Prostate gland (tissue), 2 donors: ENCODE measurements around the gene PUS10. TPM values are rescaled to one million over a fixed set of nuclear protein-coding genes. Genes with fewer than 3 reads are reported as not detected.

ENCODE experiments used
- DNase-seq: peaks from one replicate; pipeline ENCODE4 v3.0.0-alpha.2; 2019; ENCODE audit warnings: low spot score
- H3K27ac ChIP-seq, 2 donors: fragments of 200-600 bp; sonication (generic); 2 replicates each; pipeline ENCODE4 v1.5.1; 2017 to 2019
- H3K27me3 ChIP-seq: fragments of 200-600 bp; sonication (generic); replicated peaks from 2 replicates; pipeline ENCODE4 v1.5.1; 2019; ENCODE audit not compliant: insufficient read depth
- H3K36me3 ChIP-seq, 2 donors: fragments of 200-600 bp; sonication (generic); 1 replicate in 1 of 2; 2 replicates in 1 of 2; pipeline versions ENCODE4 v1.5.1 to v1.8.1; 2017 to 2019
- H3K4me1 ChIP-seq: fragments of 200-600 bp; sonication (generic); replicated peaks from 2 replicates; pipeline ENCODE4 v1.5.1; 2019
- H3K4me3 ChIP-seq, 2 donors: fragments of 200-600 bp; sonication (generic); 2 replicates each; pipeline ENCODE4 v1.5.1; 2017 to 2019
- H3K9me3 ChIP-seq: fragments of 200-600 bp; sonication (generic); 2 replicates; pipeline ENCODE4 v1.5.1; 2017
- POLR2A ChIP-seq: fragments of 450-650 bp; IDR thresholded peaks from one replicate; pipeline ENCODE4 v1.6.1; 2016; ENCODE audit warnings: antibody characterized with exemption, mild to moderate bottlenecking
- POLR2AphosphoS5 ChIP-seq: sonication (generic); formaldehyde crosslinking; IDR thresholded peaks from one replicate; pipeline ENCODE4 v1.6.1; 2017; ENCODE audit warnings: antibody characterized with exemption
- WGBS: methylation state at CpG from one replicate; pipeline ENCODE4 v1.1.5; 2018; 5-methylcytosine and 5-hydroxymethylcytosine counted together
- intact Hi-C: fragments of 100-400 bp; cut with DNase I; formaldehyde crosslinking; loops from one replicate; pipeline ENCODE4 v1.14.2; 2022
- total RNA-seq, 2 donors: library from RNA; depleted of rRNA; stranded (reverse); fragments of >200 nt; gene quantifications; one replicate each; pipeline ENCODE4 v1.1.0, GENCODE V29; 2016
- TF ChIP-seq, protein P1 (sequence below), 4 experiments: fragments of 200-600 bp in 2 of 4; fragments of 450-650 bp in 2 of 4; sonication (generic) in 2 of 4; IDR thresholded peaks; 1 replicate in 3 of 4; 2 replicates in 1 of 4; pipeline ENCODE4 v1.5.1; 2016 to 2019; ENCODE audit warnings: antibody characterized with exemption in 4 of 4, mild to moderate bottlenecking in 2 of 4, moderate library complexity in 2 of 4

The PUS10 gene, protein sequence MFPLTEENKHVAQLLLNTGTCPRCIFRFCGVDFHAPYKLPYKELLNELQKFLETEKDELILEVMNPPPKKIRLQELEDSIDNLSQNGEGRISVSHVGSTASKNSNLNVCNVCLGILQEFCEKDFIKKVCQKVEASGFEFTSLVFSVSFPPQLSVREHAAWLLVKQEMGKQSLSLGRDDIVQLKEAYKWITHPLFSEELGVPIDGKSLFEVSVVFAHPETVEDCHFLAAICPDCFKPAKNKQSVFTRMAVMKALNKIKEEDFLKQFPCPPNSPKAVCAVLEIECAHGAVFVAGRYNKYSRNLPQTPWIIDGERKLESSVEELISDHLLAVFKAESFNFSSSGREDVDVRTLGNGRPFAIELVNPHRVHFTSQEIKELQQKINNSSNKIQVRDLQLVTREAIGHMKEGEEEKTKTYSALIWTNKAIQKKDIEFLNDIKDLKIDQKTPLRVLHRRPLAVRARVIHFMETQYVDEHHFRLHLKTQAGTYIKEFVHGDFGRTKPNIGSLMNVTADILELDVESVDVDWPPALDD
- total RNA-seq = 10 to 100 TPM in 1 of 2 donors, 1 to 10 TPM in 1; 5.6 to 10.1 TPM

DNA sequence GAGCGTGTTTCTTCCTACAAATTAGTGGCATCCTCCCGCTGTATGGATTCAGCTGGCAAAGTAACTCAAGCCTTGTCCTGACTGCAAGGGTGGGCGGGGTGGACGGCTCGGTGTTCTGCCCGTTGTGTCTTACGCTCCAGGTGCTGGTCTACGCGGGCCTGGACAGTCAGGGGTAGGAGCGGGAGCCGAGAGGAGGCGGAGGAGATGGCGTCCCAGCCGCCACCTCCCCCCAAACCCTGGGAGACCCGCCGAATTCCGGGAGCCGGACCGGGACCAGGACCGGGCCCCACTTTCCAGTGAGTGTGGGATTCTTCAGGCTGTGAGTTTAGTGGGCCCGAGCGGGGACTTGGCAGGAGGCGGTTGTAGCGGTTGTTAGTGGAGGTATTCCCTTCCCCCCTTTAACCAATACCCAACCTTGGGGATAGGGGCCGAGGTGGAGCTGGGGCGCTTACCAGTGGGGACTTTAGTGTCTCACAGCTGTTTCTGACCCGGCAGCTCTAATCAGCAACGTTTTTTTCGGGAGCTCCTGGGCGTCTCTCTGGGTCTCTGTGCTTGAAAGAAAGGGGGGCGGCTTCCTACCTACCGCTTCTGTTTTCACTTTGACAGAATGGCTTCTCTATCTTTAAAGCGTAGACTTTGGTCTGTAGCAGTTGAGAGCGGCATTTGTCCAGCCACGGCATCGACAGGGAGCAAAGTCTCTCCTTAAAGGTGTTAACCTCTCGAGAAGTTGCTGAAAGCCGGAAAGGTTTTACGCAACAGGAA, at the start of gene PUS10, which contains the start of gene PEX13:
PUS10 (minus strand) TSS at position 700 of the 762 bp plus-strand sequence. CDS start 6,365 bp downstream, outside the sequence.
PEX13 (plus strand) TSS at position 165 of the 762 bp plus-strand sequence; CDS start at position 205, 40 bp downstream.
- Histone ChIP-seq H3K36me3 (no peaks in the 10 kb centered on the region), H3K4me1 (no peaks in the 10 kb centered on the region), H3K9me3 (no peaks in the 10 kb centered on the region), H3K27ac (peak within 1 kb of the TSS; percentile 92 to 96), H3K27me3 (no peaks in the 10 kb centered on the region), H3K4me3 (peak within 1 kb of the TSS; percentile 62 to 83)
- WGBS = under 1% methylated on average over 21 of the region's 39 CpGs
- DNase-seq = peak; percentile 82
- intact Hi-C loops = loop anchor here (2.0 kb wide), 1 partner anchor 47 kb away; the partner anchor contains the start of gene SANBR
- TF ChIP-seq, protein P1, sequence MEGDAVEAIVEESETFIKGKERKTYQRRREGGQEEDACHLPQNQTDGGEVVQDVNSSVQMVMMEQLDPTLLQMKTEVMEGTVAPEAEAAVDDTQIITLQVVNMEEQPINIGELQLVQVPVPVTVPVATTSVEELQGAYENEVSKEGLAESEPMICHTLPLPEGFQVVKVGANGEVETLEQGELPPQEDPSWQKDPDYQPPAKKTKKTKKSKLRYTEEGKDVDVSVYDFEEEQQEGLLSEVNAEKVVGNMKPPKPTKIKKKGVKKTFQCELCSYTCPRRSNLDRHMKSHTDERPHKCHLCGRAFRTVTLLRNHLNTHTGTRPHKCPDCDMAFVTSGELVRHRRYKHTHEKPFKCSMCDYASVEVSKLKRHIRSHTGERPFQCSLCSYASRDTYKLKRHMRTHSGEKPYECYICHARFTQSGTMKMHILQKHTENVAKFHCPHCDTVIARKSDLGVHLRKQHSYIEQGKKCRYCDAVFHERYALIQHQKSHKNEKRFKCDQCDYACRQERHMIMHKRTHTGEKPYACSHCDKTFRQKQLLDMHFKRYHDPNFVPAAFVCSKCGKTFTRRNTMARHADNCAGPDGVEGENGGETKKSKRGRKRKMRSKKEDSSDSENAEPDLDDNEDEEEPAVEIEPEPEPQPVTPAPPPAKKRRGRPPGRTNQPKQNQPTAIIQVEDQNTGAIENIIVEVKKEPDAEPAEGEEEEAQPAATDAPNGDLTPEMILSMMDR (IDR thresholded peaks at IDR 0.05) = no peak
- peak; percentile 31 for TF ChIP-seq POLR2AphosphoS5
- peak; percentile 60 for TF ChIP-seq POLR2A

DNA sequence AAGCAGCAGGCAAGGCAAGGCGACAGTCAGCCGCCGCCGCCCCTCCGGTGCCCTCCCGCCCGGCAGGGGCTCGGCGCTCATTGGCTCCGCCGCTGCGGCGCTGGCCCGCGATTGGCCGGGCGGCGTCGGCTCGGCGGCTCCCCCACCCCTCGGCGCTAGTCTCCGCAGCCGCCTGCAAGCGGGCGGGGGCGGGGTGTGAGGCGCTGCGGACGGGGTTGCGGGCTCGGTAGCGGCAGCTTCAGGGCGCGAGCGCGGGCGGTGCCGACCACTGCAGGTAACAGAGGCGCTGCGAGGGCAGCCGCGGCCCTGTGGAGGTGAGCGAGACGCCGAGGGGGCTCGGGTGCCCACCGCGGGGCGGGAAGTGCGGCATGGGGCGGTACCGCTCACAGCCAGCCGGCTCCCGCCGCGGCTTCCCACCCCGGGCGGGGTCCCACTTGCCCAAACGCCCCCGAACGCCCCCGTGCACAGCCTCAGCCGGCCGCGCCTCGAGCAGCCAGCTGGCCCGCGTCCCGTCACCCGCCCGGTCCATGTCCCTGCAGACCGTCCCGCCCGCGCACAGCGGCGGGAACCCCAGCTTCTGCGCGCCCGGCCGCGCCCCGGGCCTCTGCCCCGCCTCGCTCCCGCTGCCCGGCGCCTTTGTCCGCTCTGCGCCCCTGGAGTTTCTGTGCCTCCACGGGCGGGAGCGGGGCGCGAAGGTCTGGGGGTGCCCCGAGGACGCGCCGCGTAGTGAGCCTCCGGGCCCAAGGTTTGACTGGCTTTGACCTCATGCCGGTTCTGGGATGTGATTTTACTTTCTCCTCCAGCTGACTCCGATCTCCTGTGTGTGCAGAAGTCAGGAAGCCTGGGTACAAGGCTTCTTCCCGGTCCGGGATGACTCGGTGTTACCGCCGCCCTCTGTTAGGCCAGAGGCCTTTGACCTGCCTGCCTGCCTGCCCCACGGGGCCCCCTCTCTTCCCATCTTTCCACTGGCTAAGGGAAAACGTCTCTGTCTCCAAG, 48.0 kb upstream of the PUS10 start, which contains the start of gene SANBR:
SANBR (plus strand) TSS at position 158 of the 996 bp plus-strand sequence. CDS start 4,480 bp downstream, outside the sequence.
- TF ChIP-seq, protein P1 (IDR thresholded peaks at IDR 0.05) = peak in 1 of 4 experiments; percentile 9
- TF ChIP-seq POLR2AphosphoS5 (no peak), POLR2A (peak; percentile 76)
- Histone ChIP-seq H3K4me3 (peak within 1 kb of the TSS; percentile 67 to 96), H3K27me3 (no peaks in the 10 kb centered on the region), H3K9me3 (no peaks in the 10 kb centered on the region), H3K36me3 (no peaks in the 10 kb centered on the region), H3K4me1 (no peaks in the 10 kb centered on the region), H3K27ac (peak within 1 kb of the TSS; percentile 83 to 84)
- intact Hi-C loops = loop anchor here (2.0 kb wide), 1 partner anchor 47 kb away; the partner anchor contains the start of gene PUS10
- WGBS = under 1% methylated on average over 79 of the region's 112 CpGs
- peak; percentile 90 for DNase-seq

DNA sequence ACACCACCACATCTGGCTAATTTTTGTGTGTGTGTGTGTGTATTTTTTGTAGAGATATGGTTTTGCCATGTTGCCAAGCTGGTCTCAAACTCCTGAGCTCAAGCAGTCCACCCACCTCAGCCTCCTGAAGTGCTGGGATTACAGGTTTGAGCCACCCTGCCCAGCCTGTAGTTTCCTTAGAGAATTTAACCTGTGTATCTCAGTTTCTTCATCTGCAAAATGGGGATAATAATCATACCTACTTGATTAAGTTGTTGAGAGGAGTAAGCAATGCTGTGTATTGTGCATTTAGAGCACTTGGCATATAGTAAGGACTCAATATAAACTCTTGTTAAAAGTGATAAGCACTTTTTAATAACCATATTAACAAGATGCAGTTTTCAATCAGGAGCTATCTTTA, 41.3 kb upstream of the PUS10 start:
- TF ChIP-seq POLR2AphosphoS5 = no peak
- no peak for TF ChIP-seq POLR2A
- TF ChIP-seq, protein P1 (IDR thresholded peaks at IDR 0.05) = no peak
- no peaks in the 10 kb centered on the region for H3K9me3 ChIP-seq
- H3K4me3 ChIP-seq = no peak overlapping the region
- intact Hi-C loops = no loop called here
- no peaks in the 10 kb centered on the region for H3K4me1 ChIP-seq
- DNase-seq = no peak
- H3K36me3 ChIP-seq = no peaks in the 10 kb centered on the region
- no peaks in the 10 kb centered on the region for H3K27me3 ChIP-seq
- no peak overlapping the region for H3K27ac ChIP-seq

DNA sequence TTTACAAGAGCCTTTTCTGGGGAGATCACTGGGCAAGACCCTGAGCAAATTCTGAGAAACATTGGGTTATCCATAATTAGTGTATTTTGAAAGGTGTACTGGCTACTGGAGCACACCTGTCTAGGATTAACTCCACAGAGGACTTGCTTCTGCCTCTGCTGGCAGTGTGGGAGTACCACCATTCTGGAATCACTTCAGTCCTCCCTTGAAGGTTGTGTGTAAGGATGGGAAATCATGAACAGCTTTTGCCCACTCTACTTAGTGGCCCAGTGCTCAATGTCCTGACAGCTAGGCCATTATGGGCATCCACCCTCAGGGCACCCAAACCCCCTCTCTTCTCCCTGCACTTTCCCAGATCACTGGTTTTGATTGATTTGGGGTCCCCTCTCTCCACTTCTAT, 39.5 kb upstream of the PUS10 start:
- intact Hi-C loops = no loop called here
- Histone ChIP-seq H3K27ac (no peak overlapping the region), H3K4me1 (no peaks in the 10 kb centered on the region), H3K9me3 (no peaks in the 10 kb centered on the region), H3K4me3 (no peak overlapping the region), H3K27me3 (no peaks in the 10 kb centered on the region), H3K36me3 (no peaks in the 10 kb centered on the region)
- DNase-seq = no peak
- TF ChIP-seq POLR2A (no peak), POLR2AphosphoS5 (no peak)
- TF ChIP-seq, protein P1 (IDR thresholded peaks at IDR 0.05) = no peak
